Ovary (tissue), 3 donors: ENCODE measurements around the gene CIITA.

Experiments
- POLR2A ChIP-seq: fragments of 450-650 bp; IDR thresholded peaks from one replicate; pipeline ENCODE4 v1.6.1; 2017; ENCODE audit warnings: antibody characterized with exemption, mild to moderate bottlenecking, moderate library complexity
- TF ChIP-seq, protein P1 (sequence below), 3 donors: fragments of 450-650 bp in 2 of 3; fragments of 200-600 bp in 1 of 3; IDR thresholded peaks; one replicate each; pipeline versions ENCODE4 v1.5.1 to v1.8.0; 2016 to 2022; ENCODE audit warnings: antibody characterized with exemption in 3 of 3, mild to moderate bottlenecking in 1 of 3
- donor health status: DM: no; HTN: no; CAD: no.

GRCh38 chr16:10897134-10897533 lies 20.1 kb downstream of the CIITA start:
- TF ChIP-seq, protein P1, sequence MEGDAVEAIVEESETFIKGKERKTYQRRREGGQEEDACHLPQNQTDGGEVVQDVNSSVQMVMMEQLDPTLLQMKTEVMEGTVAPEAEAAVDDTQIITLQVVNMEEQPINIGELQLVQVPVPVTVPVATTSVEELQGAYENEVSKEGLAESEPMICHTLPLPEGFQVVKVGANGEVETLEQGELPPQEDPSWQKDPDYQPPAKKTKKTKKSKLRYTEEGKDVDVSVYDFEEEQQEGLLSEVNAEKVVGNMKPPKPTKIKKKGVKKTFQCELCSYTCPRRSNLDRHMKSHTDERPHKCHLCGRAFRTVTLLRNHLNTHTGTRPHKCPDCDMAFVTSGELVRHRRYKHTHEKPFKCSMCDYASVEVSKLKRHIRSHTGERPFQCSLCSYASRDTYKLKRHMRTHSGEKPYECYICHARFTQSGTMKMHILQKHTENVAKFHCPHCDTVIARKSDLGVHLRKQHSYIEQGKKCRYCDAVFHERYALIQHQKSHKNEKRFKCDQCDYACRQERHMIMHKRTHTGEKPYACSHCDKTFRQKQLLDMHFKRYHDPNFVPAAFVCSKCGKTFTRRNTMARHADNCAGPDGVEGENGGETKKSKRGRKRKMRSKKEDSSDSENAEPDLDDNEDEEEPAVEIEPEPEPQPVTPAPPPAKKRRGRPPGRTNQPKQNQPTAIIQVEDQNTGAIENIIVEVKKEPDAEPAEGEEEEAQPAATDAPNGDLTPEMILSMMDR (IDR thresholded peaks at IDR 0.05), result no peak
- TF ChIP-seq POLR2A, result no peak
